Ishikawa (cell line): Measurements from ENCODE around the gene PACRGL.

Experiments used
- CEBPB ChIP-seq: IDR thresholded peaks from 2 replicates; pipeline ENCODE4 v1.6.1; 2012
- CREB1 ChIP-seq: IDR thresholded peaks from 2 replicates; pipeline ENCODE4 v1.6.1; 2012; ENCODE audit warnings: low read depth
- EGR1 ChIP-seq: IDR thresholded peaks from 2 replicates; pipeline ENCODE4 v1.6.1; 2012
- EP300 ChIP-seq: IDR thresholded peaks from 2 replicates; pipeline ENCODE4 v1.6.1; 2012; ENCODE audit warnings: borderline replicate concordance
- FOXM1 ChIP-seq: IDR thresholded peaks from 2 replicates; pipeline ENCODE4 v1.6.1; 2012; ENCODE audit warnings: low read depth, borderline replicate concordance
- MAX ChIP-seq: IDR thresholded peaks from 2 replicates; pipeline ENCODE4 v1.6.1; 2012
- NFIC ChIP-seq: IDR thresholded peaks from 2 replicates; pipeline ENCODE4 v1.6.1; 2012
- RAD21 ChIP-seq: IDR thresholded peaks from 2 replicates; pipeline ENCODE4 v1.6.1; 2012; ENCODE audit warnings: low read depth
- TAF1 ChIP-seq: IDR thresholded peaks from 2 replicates; pipeline ENCODE4 v1.6.1; 2012; ENCODE audit warnings: low read depth, mild to moderate bottlenecking
- TCF12 ChIP-seq: IDR thresholded peaks from 2 replicates; pipeline ENCODE4 v1.6.1; 2012; ENCODE audit warnings: low read depth
- TEAD4 ChIP-seq: IDR thresholded peaks from 2 replicates; pipeline ENCODE4 v1.6.1; 2012
- YY1 ChIP-seq: IDR thresholded peaks from 2 replicates; pipeline ENCODE4 v1.6.1; 2012; ENCODE audit warnings: low read depth
- ZBTB7A ChIP-seq: IDR thresholded peaks from 2 replicates; pipeline ENCODE4 v1.6.1; 2012; ENCODE audit warnings: low read depth
- TF ChIP-seq, protein P1 (sequence below): IDR thresholded peaks from 2 replicates; pipeline ENCODE4 v1.6.1; 2012; ENCODE audit warnings: low read depth, mild to moderate bottlenecking

The PACRGL gene

GRCh38 chr4:20773144-20773997 is 73.1 kb downstream of the PACRGL start:
- TF ChIP-seq, protein P1, sequence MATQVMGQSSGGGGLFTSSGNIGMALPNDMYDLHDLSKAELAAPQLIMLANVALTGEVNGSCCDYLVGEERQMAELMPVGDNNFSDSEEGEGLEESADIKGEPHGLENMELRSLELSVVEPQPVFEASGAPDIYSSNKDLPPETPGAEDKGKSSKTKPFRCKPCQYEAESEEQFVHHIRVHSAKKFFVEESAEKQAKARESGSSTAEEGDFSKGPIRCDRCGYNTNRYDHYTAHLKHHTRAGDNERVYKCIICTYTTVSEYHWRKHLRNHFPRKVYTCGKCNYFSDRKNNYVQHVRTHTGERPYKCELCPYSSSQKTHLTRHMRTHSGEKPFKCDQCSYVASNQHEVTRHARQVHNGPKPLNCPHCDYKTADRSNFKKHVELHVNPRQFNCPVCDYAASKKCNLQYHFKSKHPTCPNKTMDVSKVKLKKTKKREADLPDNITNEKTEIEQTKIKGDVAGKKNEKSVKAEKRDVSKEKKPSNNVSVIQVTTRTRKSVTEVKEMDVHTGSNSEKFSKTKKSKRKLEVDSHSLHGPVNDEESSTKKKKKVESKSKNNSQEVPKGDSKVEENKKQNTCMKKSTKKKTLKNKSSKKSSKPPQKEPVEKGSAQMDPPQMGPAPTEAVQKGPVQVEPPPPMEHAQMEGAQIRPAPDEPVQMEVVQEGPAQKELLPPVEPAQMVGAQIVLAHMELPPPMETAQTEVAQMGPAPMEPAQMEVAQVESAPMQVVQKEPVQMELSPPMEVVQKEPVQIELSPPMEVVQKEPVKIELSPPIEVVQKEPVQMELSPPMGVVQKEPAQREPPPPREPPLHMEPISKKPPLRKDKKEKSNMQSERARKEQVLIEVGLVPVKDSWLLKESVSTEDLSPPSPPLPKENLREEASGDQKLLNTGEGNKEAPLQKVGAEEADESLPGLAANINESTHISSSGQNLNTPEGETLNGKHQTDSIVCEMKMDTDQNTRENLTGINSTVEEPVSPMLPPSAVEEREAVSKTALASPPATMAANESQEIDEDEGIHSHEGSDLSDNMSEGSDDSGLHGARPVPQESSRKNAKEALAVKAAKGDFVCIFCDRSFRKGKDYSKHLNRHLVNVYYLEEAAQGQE = no peak
- TF ChIP-seq RAD21 (peak; percentile 88), MAX (no peak)

DNA sequence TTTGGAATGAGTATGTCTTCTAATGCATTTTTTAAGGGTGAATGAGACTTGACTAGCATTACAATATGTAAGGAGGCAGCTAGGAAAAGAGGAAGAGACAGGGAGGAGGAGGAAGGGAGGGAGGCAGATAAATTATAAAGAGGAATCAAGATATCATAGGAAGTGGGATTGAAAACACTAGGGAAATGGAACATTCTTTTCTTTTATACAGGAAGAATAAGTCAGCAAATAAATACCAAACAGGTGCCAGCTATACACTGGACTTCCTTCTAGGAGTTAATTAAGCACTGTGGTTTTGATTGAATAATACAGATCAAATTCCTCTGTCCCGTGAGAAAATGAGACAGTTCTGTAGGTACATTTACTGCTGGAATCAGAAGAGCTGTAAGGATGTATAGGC is 78.6 kb downstream of the PACRGL start:
- TF ChIP-seq TCF12 (no peak), FOXM1 (no peak), CEBPB (no peak), CREB1 (no peak), YY1 (no peak), NFIC (no peak), EP300 (no peak)
- TF ChIP-seq, protein P1 = no peak

DNA sequence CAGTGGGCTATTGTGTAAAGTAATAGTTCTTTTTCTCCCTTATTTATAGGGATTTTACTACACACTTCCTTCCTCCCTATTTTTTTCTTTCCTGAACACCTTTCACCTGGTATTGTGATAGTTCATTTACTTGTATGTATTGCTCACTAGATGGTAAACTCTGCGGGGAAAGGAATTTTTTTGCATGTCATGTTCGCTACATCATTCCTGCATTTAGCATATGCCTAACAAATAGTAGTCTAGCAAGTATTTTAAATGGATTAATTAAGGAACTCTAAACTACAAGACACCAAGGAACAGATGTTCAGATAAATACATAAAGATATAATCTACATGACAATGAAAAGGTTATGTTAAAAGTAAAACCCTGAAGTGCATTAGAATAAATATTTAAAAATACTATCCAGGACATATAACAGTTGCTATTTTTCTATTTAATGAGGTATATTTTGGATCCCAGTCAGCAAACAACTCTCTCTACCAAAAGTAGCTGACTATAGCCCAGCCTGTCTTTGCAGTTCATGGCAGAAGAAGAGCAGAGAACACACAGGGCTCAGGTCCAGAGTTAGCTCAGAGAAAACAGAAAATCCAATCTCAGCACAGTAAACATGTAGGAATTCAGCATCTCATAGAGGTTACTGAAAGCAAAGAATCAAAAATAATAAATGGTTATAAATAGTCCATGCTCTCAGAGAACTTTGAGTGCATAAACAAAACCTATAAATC is 87.8 kb downstream of the PACRGL start:
- no peak for TF ChIP-seq TEAD4
- TF ChIP-seq YY1 = no peak
- no peak for TF ChIP-seq TAF1
- no peak for TF ChIP-seq FOXM1
- no peak for TF ChIP-seq ZBTB7A
- no peak for TF ChIP-seq CREB1
- TF ChIP-seq EP300 = no peak
- no peak for TF ChIP-seq MAX
- TF ChIP-seq EGR1 = no peak
- TF ChIP-seq NFIC = no peak
